EH (cell line): ENCODE data around the gene AQP3.
"Not testable (repeated sequence)": the region's sequence is repeated elsewhere in the genome, so short reads cannot be mapped to it uniquely, and the experiment has no call there.

Experiments
- DNase-seq: peaks from one replicate; pipeline ENCODE4 v3.0.0-alpha.2; 2015; ENCODE audit warnings: low read depth

AQP3 gene

DNA sequence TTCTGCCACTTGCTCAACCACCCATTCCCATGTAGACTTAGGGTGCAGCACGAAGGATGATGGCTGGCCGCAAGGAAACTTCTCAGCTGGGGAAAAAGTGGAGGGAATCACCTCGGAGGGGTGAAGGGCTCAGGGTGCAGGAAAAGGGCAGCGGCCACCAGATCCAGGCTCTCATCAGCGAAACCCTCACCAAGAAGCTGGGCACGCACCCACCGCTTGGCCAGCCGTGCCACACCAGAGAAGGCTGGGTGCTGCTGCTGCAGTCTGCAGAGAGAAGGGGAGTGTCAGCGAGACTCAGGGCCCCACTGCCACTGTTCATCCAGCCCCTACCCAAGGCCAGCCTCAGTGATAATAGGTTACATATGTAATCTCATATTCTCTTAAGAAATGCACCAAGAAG is 17.7 kb upstream of the AQP3 start:
- no peak for DNase-seq

GRCh38 chr9:33464045-33464636 is 16.7 kb upstream of the AQP3 start:
- no peak for DNase-seq

- no peak for DNase-seq
Observed at GRCh38 chr9:33463151-33463550, 15.8 kb upstream of the AQP3 start.

DNA sequence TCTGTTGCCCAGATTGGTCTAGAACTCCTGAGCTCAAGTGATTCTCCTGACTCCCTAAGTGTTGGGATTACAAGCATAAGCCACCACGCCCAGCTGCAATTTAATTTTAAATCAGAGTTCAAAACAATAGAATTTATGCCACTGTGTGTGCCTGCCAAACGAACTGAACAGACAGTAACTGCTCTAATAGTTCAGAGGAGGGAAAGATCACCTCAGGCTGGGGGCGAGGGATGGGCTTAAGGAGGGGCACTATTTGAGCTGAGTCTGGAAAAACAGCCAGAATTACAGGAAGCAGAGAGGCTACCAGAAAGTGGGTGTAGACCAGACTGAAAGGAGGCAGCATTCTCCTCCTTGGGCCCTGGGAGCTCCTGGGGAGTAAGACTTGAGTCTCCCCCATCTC is 14.1 kb upstream of the AQP3 start:
- no peak for DNase-seq

- DNase-seq = no peak
Observed at GRCh38 chr9:33460854-33461253, 13.5 kb upstream of the AQP3 start.

GRCh38 chr9:33459115-33459514 is 11.7 kb upstream of the AQP3 start:
- no peak for DNase-seq

GRCh38 chr9:33458444-33458843 is 11.1 kb upstream of the AQP3 start:
- peak; percentile 27 for DNase-seq

GRCh38 chr9:33455945-33456344 is 8.6 kb upstream of the AQP3 start:
- DNase-seq = no peak

DNA sequence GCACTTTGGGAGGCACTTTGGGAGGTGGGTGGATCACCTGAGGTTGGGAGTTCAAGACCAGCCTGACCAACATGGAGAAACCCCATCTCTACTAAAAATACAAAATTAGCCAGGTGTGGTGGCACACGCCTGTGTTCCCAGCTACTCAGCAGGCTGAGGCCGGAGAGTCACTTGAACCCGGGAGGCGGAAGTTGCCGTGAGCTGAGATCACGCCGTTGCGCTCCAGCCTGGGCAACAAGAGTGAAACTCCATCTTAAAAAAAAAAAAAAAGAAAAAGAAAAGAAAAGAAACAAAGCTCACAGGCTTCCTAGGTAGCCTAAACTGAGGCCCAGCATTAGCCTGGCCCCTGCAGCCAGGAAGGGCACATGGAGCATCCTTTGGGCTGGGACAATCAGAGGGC is 8.1 kb upstream of the AQP3 start:
- DNase-seq = not testable (repeated sequence)

- DNase-seq = not testable (repeated sequence)
Observed at GRCh38 chr9:33454661-33455026, 7.3 kb upstream of the AQP3 start.

DNA sequence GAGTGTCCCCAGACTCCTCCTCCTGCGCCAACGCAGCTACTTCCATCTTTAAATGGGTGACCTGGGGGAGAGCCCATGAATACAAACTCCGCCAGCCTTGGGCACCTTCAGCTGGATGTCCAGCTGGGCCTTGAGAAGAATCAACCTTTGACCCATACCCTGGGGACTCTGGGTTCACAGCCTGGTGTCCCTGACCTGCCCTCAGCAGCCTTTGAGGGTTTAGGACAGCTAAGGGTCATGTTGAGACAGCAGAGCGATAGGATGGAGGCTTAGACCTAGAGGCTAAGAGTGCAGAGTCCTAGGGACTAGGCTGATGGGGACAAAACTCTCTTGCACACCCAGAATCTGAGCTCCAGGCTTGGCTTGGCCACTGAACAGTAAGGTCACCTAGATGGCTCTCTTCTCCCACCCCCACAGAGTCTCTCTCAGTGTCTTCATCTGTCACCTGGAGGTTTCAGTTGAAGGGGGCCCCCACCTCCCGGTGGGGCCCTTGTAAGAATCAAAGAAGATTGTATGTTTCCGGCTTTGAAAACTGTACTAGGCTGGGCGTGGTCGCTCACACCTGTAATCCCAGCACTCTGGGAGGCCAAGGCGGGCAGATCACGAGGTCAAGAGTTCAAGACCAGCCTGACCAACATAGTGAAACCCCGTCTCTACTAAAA is 6.7 kb upstream of the AQP3 start:
- no peak for DNase-seq

GRCh38 chr9:33453286-33453860 is 6.0 kb upstream of the AQP3 start:
- peak; percentile 19 for DNase-seq

GRCh38 chr9:33452828-33453271 is 5.5 kb upstream of the AQP3 start:
- peak; percentile 89 for DNase-seq

GRCh38 chr9:33450621-33451146 is 3.3 kb upstream of the AQP3 start:
- DNase-seq = no peak

DNA sequence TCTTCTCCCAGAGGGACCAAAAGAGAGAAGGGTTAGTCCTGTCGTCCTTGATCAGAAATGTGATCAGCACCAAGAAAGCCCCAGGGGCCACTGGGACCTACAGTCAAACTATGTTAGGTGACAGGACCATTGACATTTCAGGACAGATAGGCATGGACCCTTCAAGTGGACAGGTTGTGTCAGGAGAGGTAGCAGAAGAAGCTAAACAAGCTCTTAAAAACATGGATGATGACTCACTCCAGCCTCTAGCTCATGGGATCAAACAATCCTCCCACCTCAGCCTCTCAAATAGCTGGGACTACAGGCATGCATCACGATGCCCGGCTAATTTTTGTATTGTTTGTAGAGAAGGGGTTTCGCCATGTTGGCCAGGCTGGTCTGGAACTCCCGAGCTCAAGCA is 2.3 kb upstream of the AQP3 start:
- no peak for DNase-seq

- no peak for DNase-seq
Observed at GRCh38 chr9:33447799-33448553, 583 bp upstream of the AQP3 start.

GRCh38 chr9:33446240-33446945 is 1.0 kb downstream of the AQP3 start:
- DNase-seq = no peak

DNA sequence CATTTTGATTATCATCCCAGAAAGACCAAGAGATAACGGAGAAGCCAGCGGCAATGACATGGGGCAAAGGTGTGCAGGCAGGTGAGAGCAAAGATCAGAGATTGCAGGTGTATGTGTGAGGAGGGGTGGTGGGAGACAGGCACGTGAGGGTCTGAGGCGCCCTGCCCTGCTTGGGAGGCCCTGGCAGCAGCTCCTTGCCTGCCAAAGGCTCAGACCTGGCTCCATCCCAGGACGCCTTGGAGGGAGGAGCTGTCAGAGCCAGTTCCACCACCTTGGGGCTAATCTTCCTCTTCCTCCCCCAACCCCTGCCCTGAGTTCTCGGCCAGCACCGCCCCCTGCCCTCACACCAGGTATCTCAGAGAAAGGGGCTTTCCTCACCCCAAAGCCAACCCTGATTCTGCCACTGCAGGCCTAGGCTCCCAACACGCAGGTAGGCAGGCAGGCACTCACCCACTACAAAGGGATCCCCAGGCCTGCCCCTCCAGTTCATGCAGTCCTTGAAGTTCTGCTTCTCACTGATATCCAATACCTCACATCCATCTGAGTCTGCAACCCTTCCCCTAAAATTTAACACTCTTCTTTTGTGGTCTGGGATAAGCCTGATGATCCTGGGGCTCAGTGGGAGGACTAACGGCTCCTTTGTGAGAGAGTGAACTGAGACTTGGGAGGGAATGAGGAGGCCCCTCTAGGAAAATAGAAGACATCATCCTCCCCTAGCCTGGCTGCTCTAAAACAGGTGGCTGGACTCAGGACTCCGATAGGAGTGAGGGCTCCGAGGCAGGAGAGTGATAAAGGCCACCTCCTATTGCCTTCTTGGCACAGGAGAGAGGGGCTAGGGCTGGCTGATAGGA is 1.8 kb downstream of the AQP3 start:
- no peak for DNase-seq

DNA sequence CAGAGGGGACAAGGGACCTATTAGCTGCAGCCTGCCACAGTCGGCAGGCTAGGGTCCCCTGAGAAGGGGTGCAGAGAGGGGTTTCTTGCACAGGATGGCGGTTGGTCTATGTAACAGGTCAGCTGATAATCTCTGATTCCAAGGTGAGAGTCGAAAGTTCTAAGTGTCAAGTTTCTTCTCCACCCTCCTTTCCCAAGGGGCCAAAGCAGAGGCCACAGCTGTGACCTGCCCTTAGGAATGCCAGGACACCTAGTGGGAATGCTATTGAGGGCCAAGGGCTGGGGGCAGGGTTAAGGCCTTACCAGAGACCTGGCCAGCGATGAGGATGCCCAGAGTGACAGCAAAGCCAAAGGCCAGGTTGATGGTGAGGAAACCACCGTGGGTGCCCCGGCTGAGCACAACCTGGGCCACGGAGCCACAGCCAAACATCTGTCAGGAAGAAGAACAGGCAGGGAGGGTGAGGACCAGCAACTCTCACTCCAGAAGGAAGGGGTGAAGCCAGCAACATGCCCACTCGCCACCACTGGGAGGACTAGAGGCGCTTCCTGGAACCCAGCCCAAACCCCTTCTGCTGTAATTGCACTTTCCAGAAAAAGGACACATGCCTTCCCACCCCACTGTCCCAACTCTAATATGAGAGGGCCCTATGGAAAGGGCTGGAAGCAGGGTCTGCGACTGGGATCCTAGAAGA is 3.8 kb downstream of the AQP3 start:
- no peak for DNase-seq

DNA sequence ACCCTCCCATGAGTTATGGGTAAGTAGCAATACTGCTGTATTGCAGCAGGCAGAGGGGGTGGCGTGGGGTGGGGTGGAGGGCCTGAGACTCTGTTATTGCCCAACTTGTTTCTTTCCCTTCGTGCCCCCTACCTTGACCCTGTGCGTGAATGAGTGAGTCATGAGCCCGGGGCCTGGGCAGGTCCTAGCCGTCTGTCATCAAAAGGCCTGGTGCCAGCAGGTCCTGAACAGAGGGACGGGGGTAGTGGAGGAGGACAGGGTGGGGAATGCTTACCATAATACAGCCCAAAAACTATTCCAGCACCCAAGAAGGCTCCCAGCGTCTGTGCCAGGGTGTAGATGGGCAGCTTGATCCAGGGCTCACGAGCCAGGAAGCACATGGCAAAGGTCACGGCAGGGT is 4.3 kb downstream of the AQP3 start:
- peak; percentile 22 for DNase-seq

DNA sequence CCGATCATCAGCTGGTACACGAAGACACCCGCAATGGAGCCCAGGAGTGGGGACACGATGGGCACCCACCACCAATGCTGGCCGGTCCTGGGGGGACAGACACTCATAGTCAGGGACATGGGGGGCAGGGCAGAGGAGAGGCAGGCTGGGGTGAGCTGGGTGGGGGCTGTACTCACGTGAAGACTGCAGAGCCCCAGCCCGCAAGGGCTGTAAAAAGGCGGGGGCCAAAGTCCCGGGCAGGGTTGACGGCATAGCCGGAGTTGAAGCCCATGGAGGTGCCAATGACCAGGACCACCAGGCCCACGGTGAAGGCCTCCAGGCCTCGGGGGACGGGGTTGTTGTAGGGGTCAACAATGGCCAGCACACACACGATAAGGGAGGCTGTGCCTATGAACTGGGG is 5.3 kb downstream of the AQP3 start:
- no peak for DNase-seq
